Fibroblast of mammary gland (primary cell): Measurements from ENCODE around the gene VAMP1.
A peak's percentile ranks its signal among the peaks of the same experiment; 100 is the strongest.
"Not testable (repeated sequence)": the region's sequence is repeated elsewhere in the genome, so short reads cannot be mapped to it uniquely, and the experiment has no call there.

Experiments used
- DNase-seq: peaks from one replicate; pipeline ENCODE4 v3.0.0-alpha.2; 2010; ENCODE audit warnings: low read depth
- H3K4me3 ChIP-seq: 2 replicates; pipeline ENCODE4 v1.5.1; 2011; ENCODE audit warnings: low read depth, mild to moderate bottlenecking, low read length, moderate library complexity; ENCODE audit not compliant: control insufficient read depth
- TF ChIP-seq, protein P1 (sequence below): conservative IDR thresholded peaks from 2 replicates; pipeline ENCODE4 v1.5.1; 2011; ENCODE audit warnings: low read depth, low read length, inconsistent platforms; ENCODE audit not compliant: control insufficient read depth, insufficient read depth

VAMP1 gene

DNA sequence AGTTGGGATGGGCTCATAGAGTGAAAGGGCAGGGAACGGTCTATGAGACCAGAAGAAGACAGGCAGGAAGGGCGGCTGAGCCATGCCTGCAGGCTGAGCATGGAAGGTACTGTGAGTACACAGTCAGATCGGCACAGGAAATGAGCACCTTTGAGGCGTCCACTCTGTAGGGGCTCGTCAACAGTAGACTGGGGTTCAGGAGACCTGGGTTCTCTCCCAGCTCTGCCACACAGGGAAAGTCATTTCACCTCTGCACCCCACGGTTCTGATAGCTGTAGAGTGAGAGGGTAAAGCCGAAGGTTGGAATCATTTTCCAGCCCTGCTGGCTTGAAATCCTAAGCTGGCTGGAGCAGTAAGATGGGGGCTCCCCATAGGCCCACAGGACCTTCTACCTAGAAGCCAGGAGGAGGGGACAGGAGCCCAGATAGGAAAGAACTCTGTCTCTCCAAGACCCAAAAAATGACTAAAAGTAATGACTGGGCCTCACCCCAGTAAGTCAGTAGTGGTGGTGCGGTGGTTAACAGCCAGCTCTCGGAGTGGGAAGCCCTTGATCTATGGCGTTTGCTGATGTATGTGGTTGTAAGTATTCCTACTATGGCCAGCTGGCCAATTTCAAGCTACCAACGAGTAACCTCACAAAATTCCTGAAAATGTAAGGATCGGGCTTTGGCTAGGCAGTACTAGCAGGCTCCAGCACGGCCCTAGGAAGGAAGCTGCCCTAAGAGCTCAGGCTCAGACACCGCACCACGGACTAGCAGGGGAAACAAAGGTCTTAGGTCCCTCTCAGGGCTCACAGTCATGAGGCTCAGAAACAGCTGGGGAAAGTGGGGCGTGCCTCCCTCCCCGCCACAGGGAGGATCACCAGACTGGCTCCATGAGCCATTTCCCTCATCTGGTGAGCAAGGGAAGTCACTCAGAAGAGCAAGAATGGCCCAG is 36.0 kb downstream of the VAMP1 start:
- no peak for DNase-seq
- TF ChIP-seq, protein P1, sequence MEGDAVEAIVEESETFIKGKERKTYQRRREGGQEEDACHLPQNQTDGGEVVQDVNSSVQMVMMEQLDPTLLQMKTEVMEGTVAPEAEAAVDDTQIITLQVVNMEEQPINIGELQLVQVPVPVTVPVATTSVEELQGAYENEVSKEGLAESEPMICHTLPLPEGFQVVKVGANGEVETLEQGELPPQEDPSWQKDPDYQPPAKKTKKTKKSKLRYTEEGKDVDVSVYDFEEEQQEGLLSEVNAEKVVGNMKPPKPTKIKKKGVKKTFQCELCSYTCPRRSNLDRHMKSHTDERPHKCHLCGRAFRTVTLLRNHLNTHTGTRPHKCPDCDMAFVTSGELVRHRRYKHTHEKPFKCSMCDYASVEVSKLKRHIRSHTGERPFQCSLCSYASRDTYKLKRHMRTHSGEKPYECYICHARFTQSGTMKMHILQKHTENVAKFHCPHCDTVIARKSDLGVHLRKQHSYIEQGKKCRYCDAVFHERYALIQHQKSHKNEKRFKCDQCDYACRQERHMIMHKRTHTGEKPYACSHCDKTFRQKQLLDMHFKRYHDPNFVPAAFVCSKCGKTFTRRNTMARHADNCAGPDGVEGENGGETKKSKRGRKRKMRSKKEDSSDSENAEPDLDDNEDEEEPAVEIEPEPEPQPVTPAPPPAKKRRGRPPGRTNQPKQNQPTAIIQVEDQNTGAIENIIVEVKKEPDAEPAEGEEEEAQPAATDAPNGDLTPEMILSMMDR: no peak
- H3K4me3 ChIP-seq: no peak overlapping the region

DNA sequence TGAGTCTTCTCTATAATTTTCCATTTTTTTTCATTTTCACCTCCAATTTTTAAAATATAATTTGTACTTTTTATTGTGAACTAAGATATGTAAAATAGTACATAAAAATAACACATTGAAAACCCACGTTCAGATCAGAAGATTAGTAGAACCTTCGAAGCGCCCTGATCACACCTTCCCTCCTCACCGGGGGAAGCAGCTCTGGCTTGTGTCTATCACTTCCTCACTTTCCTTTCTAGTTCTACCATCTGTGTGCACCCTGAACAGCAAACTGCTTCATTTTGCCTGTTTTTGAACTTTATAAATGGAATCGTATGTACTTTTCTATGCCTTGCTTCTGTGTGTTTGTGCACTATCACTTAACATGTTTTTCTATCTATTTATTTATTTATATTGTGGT is 37.5 kb downstream of the VAMP1 start:
- TF ChIP-seq, protein P1: no peak
- DNase-seq: no peak
- no peak overlapping the region for H3K4me3 ChIP-seq

DNA sequence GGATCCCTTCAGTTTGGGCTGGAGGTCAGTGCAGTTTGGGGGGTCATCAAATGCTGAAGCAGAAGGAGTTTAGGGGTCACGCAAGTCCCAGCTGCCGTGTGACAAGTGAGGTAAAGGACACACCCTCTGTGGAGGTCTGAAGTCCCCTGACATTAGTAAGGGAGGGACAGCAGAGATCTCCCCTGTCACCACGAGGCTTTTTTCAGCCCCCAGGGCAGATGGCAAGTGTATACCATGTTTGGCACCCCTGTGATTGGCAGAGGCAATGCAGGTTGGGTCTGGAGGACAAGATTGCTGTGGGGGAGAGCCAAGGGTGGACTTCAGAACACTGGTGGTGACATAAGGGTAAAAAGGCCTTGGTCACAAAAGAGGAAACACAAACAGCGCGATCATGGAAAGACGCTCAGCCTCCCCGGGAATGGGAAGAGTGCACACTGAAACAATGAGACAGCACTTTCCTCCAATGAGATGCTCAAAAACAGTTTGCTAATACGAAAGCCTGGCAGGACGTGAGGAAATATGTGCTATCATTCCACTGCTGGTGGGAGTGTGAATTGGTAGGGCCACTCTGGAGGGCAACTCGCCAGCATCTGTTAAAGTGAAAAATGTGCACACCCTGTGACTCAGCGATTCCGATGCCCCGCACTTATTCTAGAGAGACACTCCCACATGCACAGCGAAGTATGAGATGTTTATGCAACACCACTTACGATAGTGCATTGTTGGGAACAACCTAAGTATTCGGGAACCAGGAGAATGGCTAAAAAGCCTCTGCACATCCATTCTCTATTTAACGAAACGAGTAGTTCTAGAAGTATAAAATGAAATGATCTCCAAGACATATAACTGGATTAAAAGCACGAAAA is 40.1 kb downstream of the VAMP1 start:
- TF ChIP-seq, protein P1: no peak
- peak; percentile 99 for DNase-seq
- peak overlapping the region; percentile 18 for H3K4me3 ChIP-seq

DNA sequence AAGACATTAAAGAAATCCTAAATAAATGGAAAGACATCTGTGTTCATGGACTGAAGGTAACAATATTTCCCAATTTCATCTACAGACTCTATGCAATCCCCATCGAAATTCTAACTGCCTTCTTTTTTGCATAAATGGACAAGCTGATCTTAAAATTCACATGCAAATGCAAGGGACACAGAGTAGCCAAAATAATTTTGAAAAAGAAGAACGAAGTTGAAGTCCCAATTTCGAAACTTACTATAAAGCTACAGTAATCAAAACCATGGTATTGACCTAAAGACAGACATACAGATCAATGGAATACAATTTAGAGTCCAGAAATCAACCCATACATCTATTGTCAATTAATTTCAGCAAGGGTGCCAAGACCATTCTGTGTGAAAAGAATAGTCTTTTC is 42.2 kb downstream of the VAMP1 start:
- no peak for DNase-seq
- no peak overlapping the region for H3K4me3 ChIP-seq
- TF ChIP-seq, protein P1: no peak

DNA sequence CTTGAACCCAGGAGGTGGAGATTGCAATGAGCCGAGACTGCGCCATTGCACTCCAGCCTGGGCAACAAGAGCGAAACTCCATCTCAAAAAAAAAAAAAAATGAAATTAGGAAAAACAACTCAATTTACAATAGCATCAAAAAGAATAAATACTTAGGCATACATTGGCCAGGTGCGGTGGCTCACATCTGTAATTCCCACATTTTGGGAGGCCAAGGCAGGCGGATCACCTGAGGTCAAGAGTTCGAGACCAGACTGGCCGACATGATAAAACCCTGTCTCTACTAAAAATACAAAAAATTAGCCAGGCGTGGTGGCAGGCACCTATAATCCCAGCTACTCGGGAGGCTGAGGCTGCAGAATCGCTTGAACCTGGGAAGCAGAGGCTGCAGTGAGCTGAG is 42.7 kb downstream of the VAMP1 start:
- H3K4me3 ChIP-seq, DNase-seq: not testable (repeated sequence)

DNA sequence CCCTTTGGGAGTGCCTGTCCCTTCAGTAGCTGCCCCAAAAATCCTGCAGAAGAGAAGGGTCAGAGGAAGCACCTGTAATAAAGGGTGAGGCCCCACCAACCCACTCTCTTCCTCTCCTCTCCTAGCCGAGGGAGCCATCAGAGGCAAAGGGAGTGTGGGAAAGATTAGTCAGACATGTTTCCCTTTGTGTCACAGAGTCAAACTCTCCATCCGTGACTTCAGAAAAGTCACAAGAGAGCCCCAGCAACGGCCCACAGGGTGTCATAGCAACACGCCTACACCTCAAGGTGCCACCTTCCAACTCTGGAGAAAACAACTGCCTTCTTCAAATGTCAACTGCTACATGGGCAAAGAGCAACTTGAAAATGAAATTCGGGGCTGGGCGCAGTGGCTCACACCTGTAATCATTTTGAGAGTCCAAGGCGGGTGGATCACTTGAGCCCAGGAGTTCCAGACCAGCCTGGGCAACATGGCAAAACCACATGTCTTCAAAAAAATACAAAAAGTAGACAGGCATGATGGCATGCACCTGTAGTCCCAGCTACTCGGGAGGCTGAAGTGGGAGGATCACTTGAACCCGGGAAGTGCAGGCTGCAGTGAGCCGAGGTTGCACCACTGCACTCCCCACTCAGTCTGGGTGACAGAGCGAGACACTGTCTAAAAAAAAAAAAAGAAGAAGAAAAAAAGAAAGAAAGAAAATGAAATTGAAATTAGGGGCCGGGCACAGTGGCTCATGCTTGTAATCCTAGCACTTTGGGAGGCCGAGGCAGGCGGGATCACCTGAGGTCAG is 43.4 kb downstream of the VAMP1 start:
- TF ChIP-seq, protein P1: no peak
- no peak overlapping the region for H3K4me3 ChIP-seq
- DNase-seq: no peak
